ENCODE results near the gene NUTF2. TPM values are rescaled to one million over a fixed set of nuclear protein-coding genes. Genes with fewer than 3 reads are reported as not detected.

NUTF2 gene
- polyA plus RNA-seq, 3 donors, result 64.2 to 104 (median 90.3) TPM

- no peak for DNase-seq
- intact Hi-C loops (cut with micrococcal nuclease), result loop anchor here (2.0 to 10.0 kb wide), 4 partner anchors 27 to 61 kb away; partner anchors contain the start of genes CENPT (in 1 of the 2), CTRL (in 1 of the 2), NUTF2 (in 1 of the 2) and PSMB10 (in 1 of the 2)
- Histone ChIP-seq H3K9me3 (replicated peaks in 1 of 2; ENCODE audit: control insufficient read depth in 1 of 2, insufficient read depth in 1 of 2, low read length in 2 of 2) (no peaks in the 10 kb centered on the region), H3K27me3 (ENCODE audit: control insufficient read depth in 2 of 2, insufficient read depth in 2 of 2, low read length in 2 of 2) (no peaks in the 10 kb centered on the region), H3K4me1 (ENCODE audit: control insufficient read depth in 1 of 2, insufficient read depth in 2 of 2, low read length in 2 of 2) (peaks cover 31 to 34% of the 10 kb centered on the region in 2 donors), H3K27ac (ENCODE audit: low read depth in 1 of 2, low read length in 2 of 2) (peak overlapping the region; percentile 31 to 90), H3K4me2 (replicated peaks; ENCODE audit: extremely low read depth, low read length, poor library complexity, severe bottlenecking) (peak overlapping the region; percentile 85), H3K9ac (ENCODE audit: insufficient read depth, low read length, poor library complexity, severe bottlenecking) (peak overlapping the region; percentile 92), H3K79me2 (ENCODE audit: insufficient read depth, low read length) (peaks cover 39% of the 10 kb centered on the region), H3K36me3 (replicated peaks in 1 of 2; ENCODE audit: control insufficient read depth in 1 of 2, insufficient read depth in 2 of 2, low read length in 2 of 2) (peaks cover 45 to 67% of the 10 kb centered on the region in 2 donors), H4K20me1 (ENCODE audit: insufficient read depth, low read length) (peaks cover 39% of the 10 kb centered on the region), H3K4me3 (replicated peaks in 1 of 3; ENCODE audit: low read depth in 2 of 3, low read length in 3 of 3) (peak overlapping the region; percentile 92 to 99 (median 93)), H2AFZ (ENCODE audit: insufficient read depth, low read depth, low read length, poor library complexity, severe bottlenecking) (peak overlapping the region; percentile 98)
- 12% methylated on average over 18 of the region's 23 CpGs for WGBS (ENCODE audit: insufficient coverage)
- Mint-ChIP-seq H3K4me3 (peak overlapping the region; percentile 89 to 94), H3K27ac (peak overlapping the region; percentile 42 to 92 (median 88)), H3K4me1 (peaks cover 38% of the 10 kb centered on the region), H3K36me3 (peaks cover 42 to 62% of the 10 kb centered on the region in 2 donors), H3K27me3 (ENCODE audit: low read depth in 3 of 3) (peaks cover 0 to 3% (median 0%) of the 10 kb centered on the region in 3 donors), H3K9me3 (peaks cover 0 to 2% (median 0%) of the 10 kb centered on the region in 7 donors)
- TF ChIP-seq, protein P1, sequence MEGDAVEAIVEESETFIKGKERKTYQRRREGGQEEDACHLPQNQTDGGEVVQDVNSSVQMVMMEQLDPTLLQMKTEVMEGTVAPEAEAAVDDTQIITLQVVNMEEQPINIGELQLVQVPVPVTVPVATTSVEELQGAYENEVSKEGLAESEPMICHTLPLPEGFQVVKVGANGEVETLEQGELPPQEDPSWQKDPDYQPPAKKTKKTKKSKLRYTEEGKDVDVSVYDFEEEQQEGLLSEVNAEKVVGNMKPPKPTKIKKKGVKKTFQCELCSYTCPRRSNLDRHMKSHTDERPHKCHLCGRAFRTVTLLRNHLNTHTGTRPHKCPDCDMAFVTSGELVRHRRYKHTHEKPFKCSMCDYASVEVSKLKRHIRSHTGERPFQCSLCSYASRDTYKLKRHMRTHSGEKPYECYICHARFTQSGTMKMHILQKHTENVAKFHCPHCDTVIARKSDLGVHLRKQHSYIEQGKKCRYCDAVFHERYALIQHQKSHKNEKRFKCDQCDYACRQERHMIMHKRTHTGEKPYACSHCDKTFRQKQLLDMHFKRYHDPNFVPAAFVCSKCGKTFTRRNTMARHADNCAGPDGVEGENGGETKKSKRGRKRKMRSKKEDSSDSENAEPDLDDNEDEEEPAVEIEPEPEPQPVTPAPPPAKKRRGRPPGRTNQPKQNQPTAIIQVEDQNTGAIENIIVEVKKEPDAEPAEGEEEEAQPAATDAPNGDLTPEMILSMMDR (IDR thresholded peaks at IDR 0.05), result no peak
Measured at GRCh38 chr16:67873435-67874370, 27.0 kb downstream of the NUTF2 start.

DNA sequence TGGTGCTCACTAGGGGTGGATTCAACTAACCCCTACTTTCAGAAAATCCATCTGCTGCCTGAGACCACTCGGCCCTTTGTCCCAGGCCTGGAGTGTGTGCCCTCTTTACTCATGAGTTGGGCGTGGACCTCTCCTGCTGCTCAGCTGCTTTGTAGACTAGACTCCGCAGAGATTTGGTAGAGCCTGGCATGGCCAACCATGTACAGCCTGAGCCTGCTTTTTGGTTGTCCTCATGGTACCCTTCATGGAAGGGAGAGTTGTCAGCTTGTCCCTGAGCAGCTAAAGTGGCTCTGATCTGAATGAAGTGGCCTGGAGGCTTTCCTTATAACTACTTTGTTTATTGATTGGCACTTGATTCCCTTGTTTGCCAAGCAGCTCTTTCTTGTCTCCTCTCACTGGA lies 27.6 kb downstream of the NUTF2 start:
- peak overlapping the region in 1 of 2 donors; percentile 90 for H3K27ac ChIP-seq (ENCODE audit: low read depth in 1 of 2, low read length in 2 of 2)
- no peaks in the 10 kb centered on the region for H3K9me3 ChIP-seq (replicated peaks in 1 of 2; ENCODE audit: control insufficient read depth in 1 of 2, insufficient read depth in 1 of 2, low read length in 2 of 2)
- peak overlapping the region in 1 of 3 experiments; percentile 99 for H3K4me3 ChIP-seq (replicated peaks in 1 of 3; ENCODE audit: low read depth in 2 of 3, low read length in 3 of 3)
- 100% methylated on average over 1 of the region's 3 CpGs for WGBS (ENCODE audit: insufficient coverage)
- peaks cover 39% of the 10 kb centered on the region for H3K79me2 ChIP-seq (ENCODE audit: insufficient read depth, low read length)
- peaks cover 39% of the 10 kb centered on the region for H4K20me1 ChIP-seq (ENCODE audit: insufficient read depth, low read length)
- peaks cover 31 to 34% of the 10 kb centered on the region in 2 donors for H3K4me1 ChIP-seq (ENCODE audit: control insufficient read depth in 1 of 2, insufficient read depth in 2 of 2, low read length in 2 of 2)
- H3K4me3 Mint-ChIP-seq, result peak overlapping the region in 1 of 2 donors; percentile 94
- H3K4me2 ChIP-seq (replicated peaks; ENCODE audit: extremely low read depth, low read length, poor library complexity, severe bottlenecking), result peak overlapping the region; percentile 85
- peaks cover 49 to 67% of the 10 kb centered on the region in 2 donors for H3K36me3 ChIP-seq (replicated peaks in 1 of 2; ENCODE audit: control insufficient read depth in 1 of 2, insufficient read depth in 2 of 2, low read length in 2 of 2)
- no peak overlapping the region for H2AFZ ChIP-seq (ENCODE audit: insufficient read depth, low read depth, low read length, poor library complexity, severe bottlenecking)
- no peaks in the 10 kb centered on the region for H3K9me3 Mint-ChIP-seq
- H3K4me1 Mint-ChIP-seq, result peaks cover 38% of the 10 kb centered on the region
- peak overlapping the region; percentile 92 for H3K9ac ChIP-seq (ENCODE audit: insufficient read depth, low read length, poor library complexity, severe bottlenecking)
- TF ChIP-seq, protein P1 (IDR thresholded peaks at IDR 0.05), result no peak
- intact Hi-C loops (cut with micrococcal nuclease), result loop anchor here in 1 of 2 donors (5.0 to 10.0 kb wide), 2 partner anchors 42 to 60 kb away; partner anchors contain the start of genes CTRL and PSMB10
- H3K36me3 Mint-ChIP-seq, result peaks cover 49 to 64% of the 10 kb centered on the region in 2 donors
- H3K27me3 ChIP-seq (ENCODE audit: control insufficient read depth in 2 of 2, insufficient read depth in 2 of 2, low read length in 2 of 2), result no peaks in the 10 kb centered on the region
- peak overlapping the region in 3 of 7 donors; percentile 15 to 92 (median 63) for H3K27ac Mint-ChIP-seq
- DNase-seq, result no peak
- peaks cover 0 to 3% (median 0%) of the 10 kb centered on the region in 3 donors for H3K27me3 Mint-ChIP-seq (ENCODE audit: low read depth in 3 of 3)
